GM21367 (cell line): ENCODE measurements around the gene ZNF407.

Source experiments
- ATAC-seq: cut with Tn5 transposase; IDR thresholded peaks from one replicate; pipeline ENCODE4 v1.9.1; 2021; ENCODE audit not compliant: unreplicated experiment

Gene ZNF407

DNA sequence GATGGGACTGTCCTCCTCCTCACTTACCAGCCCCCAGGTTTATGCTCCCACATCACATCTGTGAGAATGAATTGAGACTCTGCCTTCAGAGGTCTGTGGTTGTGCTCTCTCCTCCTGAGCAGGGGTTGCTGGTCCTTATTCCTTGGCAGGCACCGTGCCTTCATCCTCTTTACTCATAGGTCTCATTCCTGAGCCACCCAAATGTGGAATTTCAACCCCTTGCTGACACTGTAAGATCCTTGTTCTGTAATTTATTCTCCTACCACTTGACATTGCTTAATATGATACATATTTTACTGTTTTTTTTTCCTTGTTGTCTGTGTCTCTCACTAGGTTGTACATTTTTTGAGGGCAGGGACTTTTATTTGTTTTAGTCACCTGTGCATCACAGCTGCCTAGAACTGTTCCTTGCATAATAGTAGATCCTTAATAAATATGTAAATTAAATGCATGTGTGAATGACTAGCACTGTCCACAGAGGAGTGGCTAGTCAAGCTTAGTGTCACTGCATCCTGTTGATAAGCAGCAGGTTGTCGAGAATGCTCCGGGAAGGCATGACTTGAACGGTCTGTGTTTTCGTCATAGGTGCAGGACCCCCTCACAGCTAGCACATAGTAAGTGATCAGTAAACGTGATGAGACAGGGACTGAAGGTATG, 180.6 kb downstream of the ZNF407 start:
- ATAC-seq: no peak

DNA sequence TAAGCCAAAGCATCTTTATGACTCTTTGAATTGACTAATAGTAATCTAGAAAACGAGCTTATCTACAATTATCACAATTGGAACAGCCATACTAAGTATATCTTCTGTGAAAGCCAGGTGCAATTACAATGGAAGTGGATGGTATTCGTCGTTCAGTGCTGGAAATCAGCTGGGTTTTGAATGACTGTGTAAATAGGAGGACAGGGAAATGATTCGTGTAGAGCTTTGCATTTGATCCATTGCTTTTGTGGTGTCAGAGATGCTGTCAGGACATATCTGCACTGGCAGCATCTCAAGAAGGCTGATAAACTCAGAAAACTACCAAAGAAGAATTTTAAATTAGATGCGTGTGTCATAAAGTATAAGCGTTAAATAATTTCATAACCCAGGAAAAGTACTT, 187.1 kb downstream of the ZNF407 start:
- ATAC-seq: no peak

DNA sequence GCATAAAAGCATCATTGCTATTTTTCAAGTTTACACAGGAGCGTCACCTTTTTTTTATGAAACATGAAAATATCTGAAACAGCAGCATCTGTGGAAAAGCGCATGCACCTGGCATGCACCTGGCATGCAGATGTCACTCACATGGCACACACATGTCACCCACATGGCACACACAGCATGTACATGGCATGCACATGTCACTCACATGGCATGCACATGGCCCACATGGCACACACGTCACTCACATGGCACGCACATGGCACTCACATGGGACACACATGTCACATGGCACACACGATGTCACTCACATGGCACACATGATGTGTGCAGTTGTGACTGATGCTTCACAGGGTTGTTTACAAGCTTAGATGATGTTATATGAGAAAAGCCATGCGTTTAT, 188.0 kb downstream of the ZNF407 start:
- ATAC-seq: no peak

GRCh38 chr18:74788657-74789056, 191.0 kb downstream of the ZNF407 start:
- ATAC-seq: no peak

- ATAC-seq: no peak
Observed at GRCh38 chr18:74789078-74789477, 191.4 kb downstream of the ZNF407 start.

- ATAC-seq: no peak
Observed at GRCh38 chr18:74790451-74790850, 192.8 kb downstream of the ZNF407 start.

DNA sequence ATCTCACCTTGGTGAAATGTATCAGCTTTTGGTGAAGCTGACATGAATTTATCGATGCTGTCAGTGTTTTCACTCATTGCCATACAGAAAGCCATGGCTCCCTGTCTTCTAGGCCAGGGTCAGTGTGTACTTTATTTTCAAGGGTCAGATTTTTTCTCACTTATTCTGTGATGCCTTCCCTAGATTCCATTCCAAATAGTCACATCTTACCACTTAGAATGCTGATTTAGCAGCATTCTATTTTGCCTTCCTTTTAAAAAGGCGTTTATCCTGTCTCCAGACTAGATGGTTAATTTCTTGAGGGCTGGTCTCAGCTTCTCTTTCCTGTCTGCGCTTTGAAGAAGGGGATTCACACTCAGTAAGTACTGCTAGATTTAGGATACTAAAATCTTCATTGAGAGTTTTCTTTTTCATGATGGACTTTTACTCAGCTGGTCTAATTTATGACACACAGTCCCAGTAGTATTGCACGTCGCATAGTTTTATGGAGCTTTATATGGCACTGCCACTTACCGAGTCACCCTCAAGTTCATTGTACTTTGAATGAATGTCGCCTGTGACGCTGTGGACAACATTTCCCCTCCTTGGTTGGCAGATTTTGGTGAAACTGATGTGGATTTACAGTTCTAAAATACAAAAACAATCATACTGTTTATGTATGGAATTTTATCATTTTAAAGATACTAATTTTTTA, 194.0 kb downstream of the ZNF407 start:
- no peak for ATAC-seq

DNA sequence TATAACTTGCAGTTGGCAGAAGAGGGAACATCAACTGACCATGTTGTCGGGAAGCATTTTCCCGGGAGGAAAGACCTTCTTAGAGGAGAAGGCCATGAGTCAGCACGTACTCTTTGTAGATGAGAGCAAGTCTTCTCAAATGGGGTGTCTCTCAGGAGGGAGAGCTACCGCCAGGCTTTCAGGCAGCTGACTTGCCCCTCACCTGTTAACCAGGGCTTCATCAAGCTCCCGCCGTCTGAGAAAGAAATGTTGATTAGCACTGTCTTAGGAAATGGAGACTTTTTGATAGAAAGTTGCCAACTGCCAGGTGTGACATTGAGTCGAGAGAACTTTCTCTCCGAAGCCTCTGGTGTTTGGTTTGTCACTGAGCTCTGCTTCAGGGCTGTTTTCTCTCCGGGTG, 196.1 kb downstream of the ZNF407 start:
- no peak for ATAC-seq

DNA sequence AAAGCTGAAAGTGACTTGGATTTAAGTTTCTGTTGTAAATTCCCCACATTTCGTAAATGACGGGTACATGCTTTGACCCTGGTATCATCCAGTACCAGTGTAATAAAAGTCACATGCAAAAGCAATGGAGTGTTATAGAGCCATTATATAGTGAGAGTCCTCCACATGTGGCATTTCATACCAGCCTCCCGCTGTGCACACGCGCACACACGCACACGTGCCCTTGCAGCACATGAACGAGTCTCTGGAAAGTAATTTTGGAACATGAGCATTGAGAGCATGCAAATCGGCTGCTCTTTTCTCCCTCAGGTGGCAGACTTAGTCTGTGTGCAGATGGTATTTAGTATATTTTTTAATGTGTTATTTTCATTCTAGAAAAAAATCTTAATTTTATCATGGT, 198.1 kb downstream of the ZNF407 start:
- ATAC-seq: no peak

DNA sequence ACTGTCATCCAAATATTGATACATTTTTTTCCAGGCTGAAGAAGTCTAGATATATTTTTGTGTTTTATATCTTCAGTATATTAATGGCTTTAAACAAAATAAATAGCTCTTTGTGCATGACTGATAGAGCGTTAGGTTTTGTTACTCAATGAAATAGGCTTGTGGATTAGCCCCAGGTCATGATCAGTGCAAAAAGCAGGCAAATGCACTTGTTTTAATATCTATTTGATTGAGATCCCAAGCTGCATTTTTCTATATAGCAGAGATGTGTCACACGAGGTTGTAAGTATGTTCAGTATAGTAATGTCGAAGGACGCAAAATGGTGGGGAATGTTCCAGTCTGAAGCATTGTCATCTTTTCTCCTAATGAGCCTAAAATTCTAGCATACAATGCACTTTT, 198.5 kb downstream of the ZNF407 start:
- no peak for ATAC-seq

DNA sequence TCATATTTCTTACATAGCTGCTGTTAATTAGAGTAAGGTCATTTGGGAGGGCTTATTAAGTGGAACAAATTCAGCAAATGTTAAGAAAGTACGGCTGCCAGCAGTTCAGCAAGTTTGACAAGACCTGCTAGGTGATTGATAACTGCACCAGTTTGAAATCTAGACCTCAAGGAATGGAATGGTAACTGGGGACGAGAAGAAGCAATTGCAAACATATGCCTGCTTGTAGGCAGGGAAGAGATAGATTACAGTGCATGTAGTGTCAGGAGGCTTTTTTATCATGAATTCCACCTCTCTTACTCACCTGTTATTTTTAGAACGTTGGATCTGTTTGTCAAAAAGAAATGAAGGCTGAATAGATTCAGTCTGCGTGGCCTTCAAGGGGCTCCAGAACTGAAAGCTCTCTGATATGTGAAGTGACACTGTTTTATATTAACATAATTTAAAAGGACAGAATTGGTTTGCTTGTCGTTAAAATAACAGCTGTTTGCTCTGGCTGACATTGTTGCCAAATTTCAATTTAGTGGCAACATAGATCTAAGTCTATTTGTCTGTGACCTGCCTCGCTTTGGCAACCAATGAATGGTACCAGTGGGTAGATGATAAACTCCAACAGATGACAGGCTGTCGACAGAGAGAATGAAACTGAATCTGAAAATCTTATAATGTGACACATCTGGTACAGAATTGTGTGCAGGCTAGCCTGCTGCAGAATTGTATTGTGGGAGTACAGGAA, 199.3 kb downstream of the ZNF407 start:
- ATAC-seq: peak; percentile 99

- ATAC-seq: peak; percentile 28
Observed at GRCh38 chr18:74797577-74798151, 200.0 kb downstream of the ZNF407 start.

DNA sequence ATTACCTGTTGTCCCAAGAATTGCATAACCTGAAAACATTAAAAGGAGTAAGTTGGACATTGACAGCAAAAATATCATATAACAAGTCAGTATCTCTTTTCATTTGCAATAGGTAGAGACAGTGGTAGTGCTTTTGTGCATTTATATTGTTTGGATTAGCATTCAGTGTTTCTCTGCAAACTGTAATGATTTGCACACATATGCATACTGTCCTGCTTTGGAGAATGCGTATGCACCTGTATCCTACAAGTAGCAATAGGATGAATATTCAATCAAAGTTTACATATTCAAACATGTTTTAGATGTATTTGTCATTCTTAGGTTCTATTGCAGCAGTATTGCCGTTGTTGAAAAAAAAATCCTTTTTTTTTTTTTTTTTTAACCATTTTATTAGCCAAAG, 201.9 kb downstream of the ZNF407 start:
- ATAC-seq: no peak

- no peak for ATAC-seq
Observed at GRCh38 chr18:74800098-74800497, 202.4 kb downstream of the ZNF407 start.

GRCh38 chr18:74803117-74803516, 205.4 kb downstream of the ZNF407 start:
- ATAC-seq: no peak

- ATAC-seq: no peak
Observed at GRCh38 chr18:74803769-74804168, 206.1 kb downstream of the ZNF407 start.

- ATAC-seq: no peak
Observed at GRCh38 chr18:74804677-74805076, 207.0 kb downstream of the ZNF407 start.

DNA sequence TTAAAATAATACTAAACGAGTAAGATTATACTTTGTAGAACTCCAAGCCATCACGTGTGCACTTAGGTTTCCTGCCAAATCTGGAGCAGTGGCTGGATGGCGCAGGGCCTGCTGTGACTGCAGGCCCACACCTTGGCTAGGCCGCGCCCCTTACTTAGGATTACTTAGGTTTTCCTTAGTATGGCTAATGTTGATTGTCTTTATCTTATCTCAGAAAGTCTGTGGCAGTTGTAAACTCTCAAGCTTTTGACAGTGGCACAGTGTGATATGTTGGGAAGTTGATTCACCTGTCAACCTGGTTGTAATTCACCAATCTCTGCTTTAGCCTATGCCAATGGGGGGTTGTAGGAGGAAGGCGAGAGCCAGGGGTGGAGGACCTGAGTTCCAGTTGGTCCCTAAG, 208.4 kb downstream of the ZNF407 start:
- peak; percentile 1 for ATAC-seq

- ATAC-seq: peak; percentile 97
Observed at GRCh38 chr18:74806700-74807416, 209.2 kb downstream of the ZNF407 start.

GRCh38 chr18:74817576-74817975, 219.9 kb downstream of the ZNF407 start:
- ATAC-seq: no peak

DNA sequence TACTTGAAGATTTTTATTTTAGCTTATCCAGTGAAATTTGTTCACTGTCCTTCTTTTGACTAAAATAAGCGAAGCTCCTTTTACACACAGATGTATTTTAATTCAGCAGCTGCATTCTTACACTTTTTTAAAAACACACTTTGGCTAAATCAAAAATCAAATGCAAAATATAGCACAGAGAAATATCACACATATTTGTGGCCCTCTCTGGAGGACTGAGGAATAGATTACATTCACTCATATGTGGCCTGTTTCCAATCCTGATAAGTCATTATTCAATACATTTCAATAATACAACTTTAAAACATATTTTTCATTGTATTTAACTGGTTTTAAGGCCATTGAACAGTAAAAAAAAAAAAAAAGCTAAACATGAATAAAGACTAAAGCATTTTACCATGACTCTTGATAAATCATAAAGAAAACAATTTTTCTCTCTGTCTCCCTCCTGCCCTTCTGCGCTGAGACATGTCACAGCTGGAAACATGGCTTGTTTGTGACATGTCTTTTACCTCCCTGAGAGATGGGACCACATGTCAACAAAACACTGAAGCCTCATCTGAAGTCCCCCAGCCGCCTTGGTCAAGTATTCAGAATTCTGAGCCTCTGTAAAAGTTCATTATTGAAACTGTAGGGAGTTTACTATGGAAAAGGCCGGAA, 221.0 kb downstream of the ZNF407 start:
- no peak for ATAC-seq
